GM10248 (cell line): ENCODE results near the gene NME1.

Source experiments
- CTCF ChIA-PET: fragments of 300-600 bp; sonication (Branson Sonifier 250); formaldehyde crosslinking; extraction: SDS; loops from one replicate; lab custom pipeline; 2021; ENCODE audit warnings: antibody characterized with exemption; lab: Yijun Ruan, JAX
- POLR2A ChIA-PET: fragments of 350-650 bp; sonication (Branson Sonifier 250); formaldehyde crosslinking; extraction: SDS; loops from one replicate; lab custom pipeline; 2020; ENCODE audit warnings: antibody characterized with exemption; lab: Yijun Ruan, JAX
- DNase-seq: peaks from one replicate; pipeline ENCODE4 v3.0.0; 2012; ENCODE audit errors: extremely low spot score
- CTCF ChIP-seq: IDR thresholded peaks from 2 replicates; pipeline ENCODE4 v1.5.1; 2012; ENCODE audit warnings: mild to moderate bottlenecking, low read depth; ENCODE audit errors: extremely low read depth, missing control alignments, control extremely low read depth

NME1 gene

GRCh38 chr17:51184124-51184523 lies 30.8 kb downstream of the NME1 start:
- ChIA-PET POLR2A (no interaction called here), CTCF (interaction anchor here (1.5 kb wide), 1 partner anchor 14 kb away, joined by 4 read pairs; no protein-coding TSS in a partner anchor)
- no peak for TF ChIP-seq CTCF
- no peak for DNase-seq

- no peak for TF ChIP-seq CTCF
- CTCF ChIA-PET: interaction anchor here (1.4 to 1.6 kb wide), 2 partner anchors 7 to 9 kb away, joined by 3 to 4 read pairs; no protein-coding TSS in a partner anchor
- DNase-seq: no peak
- POLR2A ChIA-PET: no interaction called here
These were observed 32.5 kb downstream of the NME1 start for GRCh38 chr17:51185763-51186332.

- DNase-seq: no peak
- ChIA-PET CTCF (interaction anchor here (1.0 kb wide), 1 partner anchor 10 kb away, joined by 4 read pairs; no protein-coding TSS in a partner anchor), POLR2A (no interaction called here)
- no peak for TF ChIP-seq CTCF
These were observed 35.0 kb downstream of the NME1 start for GRCh38 chr17:51188271-51188833.

GRCh38 chr17:51189162-51189561 lies 35.8 kb downstream of the NME1 start:
- CTCF ChIA-PET: interaction anchor here (1.3 kb wide), 1 partner anchor 27 kb away, joined by 3 read pairs; no protein-coding TSS in a partner anchor

GRCh38 chr17:51189628-51190027 lies 36.3 kb downstream of the NME1 start:
- POLR2A ChIA-PET: no interaction called here
- DNase-seq: no peak
- no peak for TF ChIP-seq CTCF
- CTCF ChIA-PET: interaction anchor here (0.6 to 1.3 kb wide), 2 partner anchors 27 to 41 kb away, joined by 3 read pairs; no protein-coding TSS in a partner anchor

More at GRCh38 chr17:51189162-51189561, 35.8 kb downstream of the NME1 start:
- DNase-seq: no peak
- TF ChIP-seq CTCF: no peak
- POLR2A ChIA-PET: no interaction called here

GRCh38 chr17:51191895-51192294 lies 38.5 kb downstream of the NME1 start:
- DNase-seq: no peak
- CTCF ChIA-PET: interaction anchor here (1.1 kb wide), 1 partner anchor 39 kb away, joined by 4 read pairs; the partner anchor contains the start of gene NME1
- POLR2A ChIA-PET: no interaction called here
- no peak for TF ChIP-seq CTCF
